HepG2 (cell line): ENCODE results near the gene ADSS1. TPM values are rescaled to one million over a fixed set of nuclear protein-coding genes. Genes with fewer than 3 reads are reported as not detected.

ENCODE experiments used
- ASH2L ChIP-seq: fragments of 300-600, 200-600 bp; sonication (generic); IDR thresholded peaks from 2 replicates; pipeline ENCODE4 v1.7.0; 2017; ENCODE audit warnings: low read depth, mild to moderate bottlenecking, moderate library complexity, mixed read lengths, low read length; ENCODE audit not compliant: insufficient read length
- BCL6 ChIP-seq: IDR thresholded peaks from 2 replicates; pipeline ENCODE4 v1.6.1; 2016; ENCODE audit warnings: missing genetic modification reagents, missing compliant biosample characterization
- CBFB ChIP-seq: sonication (generic); formaldehyde crosslinking; IDR thresholded peaks from 2 replicates; pipeline ENCODE4 v1.4.0; 2020; ENCODE audit warnings: missing genetic modification reagents
- EZH2 ChIP-seq: conservative IDR thresholded peaks from 2 replicates; pipeline ENCODE4 v1.6.1; 2012; ENCODE audit warnings: mild to moderate bottlenecking, low read depth, low read length, moderate library complexity
- FOXA3 ChIP-seq: IDR thresholded peaks from 2 replicates; pipeline ENCODE4 v1.6.1; 2016; ENCODE audit warnings: missing genetic modification reagents, missing compliant biosample characterization
- FOXP1 ChIP-seq, 2 experiments: fragments of 450-650 bp in 1 of 2; IDR thresholded peaks; 2 replicates each; pipeline ENCODE4 v1.6.1; 2017 to 2018; ENCODE audit warnings: antibody characterized with exemption in 1 of 2
- HDAC1 ChIP-seq: sonication (generic); formaldehyde crosslinking; IDR thresholded peaks from 2 replicates; pipeline ENCODE4 v1.5.1; 2020; ENCODE audit warnings: mild to moderate bottlenecking, missing genetic modification reagents
- HES4 ChIP-seq: sonication (generic); formaldehyde crosslinking; IDR thresholded peaks from 2 replicates; pipeline ENCODE4 v1.9.0; 2021; ENCODE audit warnings: mild to moderate bottlenecking, missing genetic modification reagents, borderline replicate concordance
- KDM5A ChIP-seq: fragments of 200-600 bp; sonication (generic); IDR thresholded peaks from 2 replicates; pipeline ENCODE4 v1.7.0; 2018; ENCODE audit warnings: antibody characterized with exemption, mild to moderate bottlenecking, low read length, borderline replicate concordance
- KDM6A ChIP-seq: IDR thresholded peaks from 2 replicates; pipeline ENCODE4 v1.6.1; 2016; ENCODE audit warnings: low read depth
- PCBP1 ChIP-seq: fragments of 200-400 bp; formaldehyde crosslinking; IDR thresholded peaks from 2 replicates; pipeline ENCODE4 v1.6.1; 2017; ENCODE audit warnings: mild to moderate bottlenecking, low read depth, low read length, borderline replicate concordance
- PLSCR1 ChIP-seq: sonication (generic); formaldehyde crosslinking; IDR thresholded peaks from 2 replicates; pipeline ENCODE4 v1.5.0; 2020; ENCODE audit warnings: missing genetic modification reagents, mild to moderate bottlenecking, borderline replicate concordance
- REPIN1 ChIP-seq: sonication (generic); formaldehyde crosslinking; IDR thresholded peaks from 2 replicates; pipeline ENCODE4 v1.8.0; 2022; ENCODE audit warnings: missing genetic modification reagents, low read depth, mild to moderate bottlenecking, borderline replicate concordance
- REXO4 ChIP-seq: sonication (generic); formaldehyde crosslinking; IDR thresholded peaks from 2 replicates; pipeline ENCODE4 v1.8.0; 2022; ENCODE audit warnings: missing genetic modification reagents, mild to moderate bottlenecking, borderline replicate concordance
- RXRA ChIP-seq: sonication (generic); formaldehyde crosslinking; IDR thresholded peaks from 2 replicates; pipeline ENCODE4 v1.5.1; 2020; ENCODE audit warnings: missing genetic modification reagents
- SMARCC2 ChIP-seq: fragments of 450-650 bp; IDR thresholded peaks from 2 replicates; pipeline ENCODE4 v1.6.1; 2017; ENCODE audit warnings: antibody characterized with exemption, mild to moderate bottlenecking
- SOX5 ChIP-seq: IDR thresholded peaks from 2 replicates; pipeline ENCODE4 v1.6.1; 2016; ENCODE audit warnings: borderline replicate concordance
- STAT6 ChIP-seq: sonication (generic); formaldehyde crosslinking; IDR thresholded peaks from 2 replicates; pipeline ENCODE4 v1.4.0; 2020; ENCODE audit warnings: missing genetic modification reagents, mild to moderate bottlenecking, borderline replicate concordance
- U2AF1 ChIP-seq: fragments of 200-400 bp; formaldehyde crosslinking; optimal IDR thresholded peaks from 2 replicates; pipeline ENCODE3; 2017; ENCODE audit warnings: mild to moderate bottlenecking, low read depth, low read length
- ZBTB25 ChIP-seq: IDR thresholded peaks from 2 replicates; pipeline ENCODE4 v1.6.1; 2018; ENCODE audit warnings: missing genetic modification reagents
- ZFP90 ChIP-seq: sonication (generic); formaldehyde crosslinking; IDR thresholded peaks from 2 replicates; pipeline ENCODE4 v1.8.0; 2022; ENCODE audit warnings: missing genetic modification reagents, mild to moderate bottlenecking, inconsistent platforms, borderline replicate concordance
- ZNF143 ChIP-seq: sonication (generic); formaldehyde crosslinking; IDR thresholded peaks from 2 replicates; pipeline ENCODE4 v1.4.0; 2020; ENCODE audit warnings: missing genetic modification reagents
- ZNF20 ChIP-seq: sonication (generic); formaldehyde crosslinking; IDR thresholded peaks from 2 replicates; pipeline ENCODE4 v1.4.0; 2020; ENCODE audit warnings: mild to moderate bottlenecking, moderate library complexity, missing genetic modification reagents
- ZNF335 ChIP-seq: sonication (generic); formaldehyde crosslinking; IDR thresholded peaks from 2 replicates; pipeline ENCODE4 v1.4.0; 2020; ENCODE audit warnings: missing genetic modification reagents
- ZNF776 ChIP-seq: sonication (generic); formaldehyde crosslinking; IDR thresholded peaks from 2 replicates; pipeline ENCODE4 v1.4.0; 2020; ENCODE audit warnings: mild to moderate bottlenecking, missing genetic modification reagents
- ZSCAN22 ChIP-seq: sonication (generic); formaldehyde crosslinking; IDR thresholded peaks from 2 replicates; pipeline ENCODE4 v1.4.0; 2020; ENCODE audit warnings: mild to moderate bottlenecking, missing genetic modification reagents
- polyA plus RNA-seq, 8 experiments: library from polyadenylated mRNA; depleted of rRNA in 3 of 8; stranded (reverse) in 7 of 8; unstranded in 1 of 8; fragments of >200 nt; fragmentation: Illumina TruSeq in 4 of 8; extraction: Trizol in 4 of 8; gene quantifications; 2 replicates each; pipeline versions ENCODE4 v1.2.1 to v1.2.3, GENCODE V29; 2011 to 2016; ENCODE audit warnings: low read depth in 4 of 8, missing spikeins in 1 of 8, mixed read lengths in 1 of 8; ENCODE audit not compliant: insufficient read depth in 1 of 8
- total RNA-seq, 5 experiments: library from RNA; depleted of rRNA; stranded (reverse); fragments of >200 nt; fragmentation: Illumina TruSeq; extraction: Trizol; gene quantifications; 2 replicates each; pipeline ENCODE4 v1.2.3, GENCODE V29; 2016; ENCODE audit warnings: low read depth in 1 of 5

The ADSS1 gene
- total and polyA plus RNA-seq, 2 of the 13 experiments (the other 11 are each of a cell fraction or from before 2014, with no cell fraction given), result 1.0 to 36.7 TPM

- TF ChIP-seq KDM5A, result no peak
- no peak; the same call in 1 of the 2 replicates for TF ChIP-seq KDM6A
- TF ChIP-seq STAT6 (CRISPR knock-in tag), result no peak
- TF ChIP-seq BCL6, result peak; percentile 44; the same call in 1 of the 2 replicates
- TF ChIP-seq FOXP1 (IDR thresholded peaks at IDR 0.05), result no peak
- no peak for TF ChIP-seq FOXP1 (CRISPR knock-in tag; IDR thresholded peaks at IDR 0.05)
- TF ChIP-seq CBFB (CRISPR knock-in tag), result no peak
- no peak for TF ChIP-seq ZNF776 (CRISPR knock-in tag)
- TF ChIP-seq U2AF1, result no peak
- TF ChIP-seq FOXA3 (CRISPR knock-in tag), result no peak
- TF ChIP-seq ZFP90, result 0 out of 2 replicates have a peak, but pooled peaks have one; percentile 42
- no peak for TF ChIP-seq ZNF335
- TF ChIP-seq ZSCAN22 (CRISPR knock-in tag), result no peak
- no peak for TF ChIP-seq ZNF20 (CRISPR knock-in tag)
- peak; percentile 95 for TF ChIP-seq RXRA
- TF ChIP-seq HDAC1, result peak; percentile 50; the same call in 1 of the 2 replicates
- TF ChIP-seq ASH2L, result no peak
- 0 out of 2 replicates have a peak, but pooled peaks have one; percentile 32 for TF ChIP-seq REPIN1
- peak; percentile 22; the same call in 1 of the 2 replicates for TF ChIP-seq ZNF143 (CRISPR knock-in tag)
- TF ChIP-seq SMARCC2, result no peak
- no peak for TF ChIP-seq PCBP1
- TF ChIP-seq SOX5 (CRISPR knock-in tag), result 0 out of 2 replicates have a peak, but pooled peaks have one; percentile 30
- TF ChIP-seq HES4, result no peak
- TF ChIP-seq ZBTB25 (CRISPR knock-in tag), result no peak
- TF ChIP-seq PLSCR1 (CRISPR knock-in tag), result no peak
- no peak for TF ChIP-seq EZH2
- no peak for TF ChIP-seq REXO4 (CRISPR knock-in tag)
These were observed 2.8 kb downstream of the ADSS1 start (continued) for GRCh38 chr14:104726600-104727451.
